Parathyroid adenoma (tissue), 2 donors: Measurements from ENCODE around the gene METTL16.

Experiments
- H2AFZ ChIP-seq: fragments of 300-600 bp; sonication (generic); one replicate; pipeline ENCODE4 v1.7.0; 2017; ENCODE audit warnings: antibody characterized with exemption, mild to moderate bottlenecking
- H3K27ac ChIP-seq: fragments of 300-600 bp; sonication (generic); one replicate; pipeline ENCODE4 v1.7.0; 2017
- H3K27me3 ChIP-seq: fragments of 300-600 bp; sonication (generic); one replicate; pipeline ENCODE4 v1.7.0; 2017; ENCODE audit warnings: low read length; ENCODE audit not compliant: control insufficient read depth, insufficient read depth
- H3K36me3 ChIP-seq: fragments of 300-600 bp; sonication (generic); one replicate; pipeline ENCODE4 v1.7.0; 2017; ENCODE audit warnings: low read length; ENCODE audit not compliant: control insufficient read depth, insufficient read depth
- H3K4me1 ChIP-seq: fragments of 300-600 bp; sonication (generic); one replicate; pipeline ENCODE4 v1.7.0; 2017; ENCODE audit warnings: control low read depth
- H3K4me2 ChIP-seq: fragments of 300-600 bp; sonication (generic); one replicate; pipeline ENCODE4 v1.7.0; 2017; ENCODE audit warnings: low read length
- H3K4me3 ChIP-seq: fragments of 300-600 bp; sonication (generic); one replicate; pipeline ENCODE4 v1.7.0; 2017; ENCODE audit warnings: low read depth, low read length
- H3K79me2 ChIP-seq: fragments of 300-600 bp; sonication (generic); one replicate; pipeline ENCODE4 v1.7.0; 2017; ENCODE audit warnings: control low read depth
- H3K9ac ChIP-seq: fragments of 300-600 bp; sonication (generic); one replicate; pipeline ENCODE4 v1.7.0; 2017; ENCODE audit warnings: mild to moderate bottlenecking
- H3K9me3 ChIP-seq: fragments of 300-600 bp; sonication (generic); one replicate; pipeline ENCODE4 v1.7.0; 2017; ENCODE audit warnings: low read length; ENCODE audit not compliant: control insufficient read depth
- CTCF ChIP-seq: fragments of 300-600 bp; sonication (generic); IDR thresholded peaks from one replicate; pipeline ENCODE4 v1.7.0; 2017; ENCODE audit warnings: antibody characterized with exemption, mild to moderate bottlenecking
- donor health status: primary hyperparathyroidism.

Gene METTL16

GRCh38 chr17:2421315-2422147 lies 90.2 kb downstream of the METTL16 start:
- no peak overlapping the region for H3K27ac ChIP-seq
- no peaks in the 10 kb centered on the region for H3K79me2 ChIP-seq
- H2AFZ ChIP-seq: no peak overlapping the region
- no peaks in the 10 kb centered on the region for H3K9me3 ChIP-seq
- no peaks in the 10 kb centered on the region for H3K4me1 ChIP-seq
- H3K36me3 ChIP-seq: no peaks in the 10 kb centered on the region
- no peak overlapping the region for H3K9ac ChIP-seq
- H3K4me2 ChIP-seq: no peak overlapping the region
- no peak overlapping the region for H3K4me3 ChIP-seq
- no peaks in the 10 kb centered on the region for H3K27me3 ChIP-seq
- no peak for TF ChIP-seq CTCF

- no peaks in the 10 kb centered on the region for H3K4me1 ChIP-seq
Observed at GRCh38 chr17:2420176-2420575, 91.5 kb downstream of the METTL16 start.

GRCh38 chr17:2419486-2419885 lies 92.2 kb downstream of the METTL16 start:
- H3K27me3 ChIP-seq: no peaks in the 10 kb centered on the region
- H3K9me3 ChIP-seq: no peaks in the 10 kb centered on the region
- H3K9ac ChIP-seq: no peak overlapping the region
- H3K36me3 ChIP-seq: no peaks in the 10 kb centered on the region
- no peaks in the 10 kb centered on the region for H3K4me1 ChIP-seq
- no peak overlapping the region for H3K4me2 ChIP-seq
- H2AFZ ChIP-seq: no peak overlapping the region
- H3K79me2 ChIP-seq: no peaks in the 10 kb centered on the region
- no peak for TF ChIP-seq CTCF
- no peak overlapping the region for H3K4me3 ChIP-seq
- no peak overlapping the region for H3K27ac ChIP-seq

More at GRCh38 chr17:2420176-2420575, 91.5 kb downstream of the METTL16 start:
- Histone ChIP-seq H3K79me2 (no peaks in the 10 kb centered on the region), H3K9ac (no peak overlapping the region), H3K27me3 (no peaks in the 10 kb centered on the region), H3K4me2 (no peak overlapping the region), H3K27ac (no peak overlapping the region), H3K4me3 (no peak overlapping the region), H3K36me3 (no peaks in the 10 kb centered on the region), H3K9me3 (no peaks in the 10 kb centered on the region), H2AFZ (no peak overlapping the region)
- no peak for TF ChIP-seq CTCF

GRCh38 chr17:2418572-2418971 lies 93.1 kb downstream of the METTL16 start:
- no peaks in the 10 kb centered on the region for H3K36me3 ChIP-seq
- no peak overlapping the region for H3K4me2 ChIP-seq
- H3K4me1 ChIP-seq: no peaks in the 10 kb centered on the region
- no peak overlapping the region for H2AFZ ChIP-seq
- no peak overlapping the region for H3K27ac ChIP-seq
- H3K27me3 ChIP-seq: no peaks in the 10 kb centered on the region
- no peaks in the 10 kb centered on the region for H3K9me3 ChIP-seq
- H3K9ac ChIP-seq: no peak overlapping the region
- TF ChIP-seq CTCF: no peak
- no peak overlapping the region for H3K4me3 ChIP-seq
- peaks cover 5% of the 10 kb centered on the region for H3K79me2 ChIP-seq
